HCT116 (cell line): ENCODE measurements around the gene ESF1. TPM values are rescaled to one million over a fixed set of nuclear protein-coding genes. Genes with fewer than 3 reads are reported as not detected.

ENCODE experiments used
- ATAC-seq: fragments of 200-7000 bp; cut with Tn5 transposase; 2 replicates; pipeline ENCODE4 v1.9.1; 2020; ENCODE audit warnings: mild to moderate bottlenecking, moderate library complexity
- BruUV-seq: library from RNA; stranded (reverse); fragments of 400-500 nt; replicated peaks from 2 replicates; lab custom pipeline; 2021; lab: Mats Ljungman, UMichigan
- CTCF ChIA-PET: fragments of 300-600 bp; sonication (Branson Sonifier 250); formaldehyde crosslinking; loops from one replicate; lab custom pipeline; 2021; ENCODE audit warnings: antibody characterized with exemption; lab: Charles Lee
- POLR2A ChIA-PET: fragments of 300-600, 350-600 bp; sonication (Branson Sonifier 250); formaldehyde crosslinking; loops from one replicate; lab custom pipeline; 2021; ENCODE audit warnings: antibody characterized with exemption; lab: Charles Lee
- RAD21 ChIA-PET, 2 experiments: fragments of 300-600 bp; sonication (Branson Sonifier 250); formaldehyde crosslinking; loops; one replicate each; lab custom pipeline; 2023; ENCODE audit warnings: low total read pairs in 2 of 2; ENCODE audit not compliant: uncharacterized antibody in 2 of 2, unreplicated experiment in 2 of 2, low non-redundant PET in 1 of 2; lab: Charles Lee
- DNase-seq: peaks from one replicate; pipeline ENCODE4 v3.0.0-alpha.2; 2010; ENCODE audit warnings: low read depth, low spot score
- H2AFZ ChIP-seq: fragments of 200-600 bp; shearing (Covaris generic), sonication (generic); 2 replicates; pipeline ENCODE4 v1.6.1; 2017; ENCODE audit warnings: low read depth, mixed run types, mixed read lengths, antibody characterized with exemption, low read length; ENCODE audit not compliant: poor library complexity, severe bottlenecking
- H3K27ac ChIP-seq: 2 replicates; pipeline ENCODE4 v1.5.1; 2012; ENCODE audit warnings: low read depth, low read length
- H3K27me3 ChIP-seq: fragments of 200-600 bp; sonication (generic); 2 replicates; pipeline ENCODE4 v1.6.1; 2016; ENCODE audit warnings: mixed run types, low read length, mixed read lengths; ENCODE audit not compliant: insufficient read depth
- H3K36me3 ChIP-seq, 2 experiments: fragments of 200-500 bp in 1 of 2; fragments of 200-600 bp in 1 of 2; sonication (Bioruptor generic) in 1 of 2; sonication (generic) in 1 of 2; 2 replicates each; pipeline versions ENCODE4 v1.5.1 to v1.6.1; 2014 to 2016; ENCODE audit warnings: low read length in 2 of 2, inconsistent platforms in 1 of 2, mixed read lengths in 1 of 2, mixed run types in 1 of 2; ENCODE audit not compliant: insufficient read depth in 2 of 2, control insufficient read depth in 1 of 2
- H3K4me1 ChIP-seq, 2 experiments: fragments of 200-600 bp in 1 of 2; sonication (generic) in 1 of 2; 2 replicates each; pipeline versions ENCODE4 v1.5.1 to v1.6.1; 2012 to 2017; ENCODE audit warnings: low read length in 2 of 2, inconsistent platforms in 1 of 2, mild to moderate bottlenecking in 1 of 2, mixed read lengths in 1 of 2, mixed run types in 1 of 2, moderate library complexity in 1 of 2; ENCODE audit not compliant: insufficient read depth in 2 of 2, control insufficient read depth in 1 of 2
- H3K4me2 ChIP-seq: fragments of 200-600 bp; sonication (generic); 2 replicates; pipeline ENCODE4 v1.6.1; 2017; ENCODE audit warnings: mixed run types, low read length, mixed read lengths
- H3K4me3 ChIP-seq, 2 experiments: fragments of 200-600 bp in 1 of 2; sonication (generic) in 1 of 2; replicated peaks in 1 of 2; 2 replicates each; pipeline ENCODE4 v1.5.1; 2011 to 2016; ENCODE audit warnings: low read length in 2 of 2, control low read depth in 1 of 2, low read depth in 1 of 2, mild to moderate bottlenecking in 1 of 2, mixed read lengths in 1 of 2, mixed run types in 1 of 2
- H3K79me2 ChIP-seq: fragments of 200-600 bp; sonication (generic); 2 replicates; pipeline ENCODE4 v1.6.1; 2017; ENCODE audit warnings: mild to moderate bottlenecking, mixed run types, low read length, moderate library complexity, mixed read lengths; ENCODE audit not compliant: insufficient read depth
- H3K9ac ChIP-seq: fragments of 200-600 bp; sonication (generic); 2 replicates; pipeline ENCODE4 v1.6.1; 2016; ENCODE audit warnings: low read length, mixed read lengths
- H3K9me2 ChIP-seq: fragments of 200-600 bp; sonication (generic), shearing (Covaris generic); 2 replicates; pipeline ENCODE4 v1.6.1; 2017; ENCODE audit warnings: mixed run types, mild to moderate bottlenecking, moderate library complexity; ENCODE audit not compliant: insufficient read depth
- H3K9me3 ChIP-seq, 2 experiments: fragments of 200-500 bp in 1 of 2; fragments of 200-600 bp in 1 of 2; sonication (Bioruptor generic) in 1 of 2; sonication (generic) in 1 of 2; 2 replicates each; pipeline ENCODE4 v1.6.1; 2014 to 2017; ENCODE audit warnings: low read length in 2 of 2, mixed read lengths in 2 of 2, inconsistent platforms in 1 of 2, low read depth in 1 of 2, mild to moderate bottlenecking in 1 of 2, mixed run types in 1 of 2, moderate library complexity in 1 of 2; ENCODE audit not compliant: control insufficient read depth in 1 of 2, insufficient read depth in 1 of 2
- H4K20me1 ChIP-seq: fragments of 200-600 bp; sonication (generic), shearing (Covaris generic); 2 replicates; pipeline ENCODE4 v1.6.1; 2017; ENCODE audit warnings: mixed run types, mild to moderate bottlenecking, moderate library complexity; ENCODE audit not compliant: insufficient read depth
- ATF3 ChIP-seq: IDR thresholded peaks from 2 replicates; pipeline ENCODE4 v1.6.1; 2012
- CBX3 ChIP-seq: IDR thresholded peaks from 2 replicates; pipeline ENCODE4 v1.6.1; 2012; ENCODE audit warnings: low read depth
- CTCF ChIP-seq, 3 experiments: fragments of 200-600 bp in 1 of 3; sonication (generic) in 1 of 3; IDR thresholded peaks in 2 of 3; conservative IDR thresholded peaks in 1 of 3; 2 replicates each; pipeline ENCODE4 v1.5.1; 2012 to 2017; ENCODE audit warnings: low read depth in 2 of 3, low read length in 2 of 3, antibody characterized with exemption in 1 of 3, borderline replicate concordance in 1 of 3, control low read depth in 1 of 3, mild to moderate bottlenecking in 1 of 3, mixed read lengths in 1 of 3, mixed run types in 1 of 3, moderate library complexity in 1 of 3; ENCODE audit not compliant: insufficient read depth in 1 of 3
- EGR1 ChIP-seq: IDR thresholded peaks from 2 replicates; pipeline ENCODE4 v1.6.1; 2012; ENCODE audit warnings: low read depth
- ELF1 ChIP-seq: IDR thresholded peaks from 2 replicates; pipeline ENCODE4 v1.6.1; 2012; ENCODE audit warnings: low read depth, borderline replicate concordance
- EZH2 ChIP-seq: fragments of 200-600 bp; sonication (generic); IDR thresholded peaks from 2 replicates; pipeline ENCODE4 v1.6.1; 2017; ENCODE audit warnings: antibody characterized with exemption, mixed run types
- EZH2phosphoT487 ChIP-seq: fragments of 200-600 bp; IDR thresholded peaks from 2 replicates; pipeline ENCODE4 v1.6.1; 2018; ENCODE audit warnings: antibody characterized with exemption, borderline replicate concordance
- FOSL1 ChIP-seq: IDR thresholded peaks from 2 replicates; pipeline ENCODE4 v1.6.1; 2012; ENCODE audit warnings: low read depth
- JUND ChIP-seq: IDR thresholded peaks from 2 replicates; pipeline ENCODE4 v1.6.1; 2012
- POLR2A ChIP-seq: IDR thresholded peaks from 2 replicates; pipeline ENCODE4 v1.7.0; 2011; ENCODE audit warnings: borderline replicate concordance; ENCODE audit not compliant: insufficient read depth, insufficient read length; ENCODE audit errors: extremely low read depth
- RAD21 ChIP-seq: IDR thresholded peaks from 2 replicates; pipeline ENCODE4 v1.6.1; 2012; ENCODE audit warnings: low read depth, mild to moderate bottlenecking
- REST ChIP-seq: IDR thresholded peaks from 2 replicates; pipeline ENCODE4 v1.6.1; 2012; ENCODE audit warnings: low read depth
- SIN3A ChIP-seq: IDR thresholded peaks from 2 replicates; pipeline ENCODE4 v1.6.1; 2012; ENCODE audit warnings: low read depth
- SP1 ChIP-seq: IDR thresholded peaks from 2 replicates; pipeline ENCODE4 v1.6.1; 2012; ENCODE audit warnings: low read depth
- SRF ChIP-seq: IDR thresholded peaks from 2 replicates; pipeline ENCODE4 v1.6.1; 2012; ENCODE audit warnings: low read depth
- TCF7L2 ChIP-seq: IDR thresholded peaks from 2 replicates; pipeline ENCODE4 v1.7.0; 2011; ENCODE audit warnings: borderline replicate concordance, inconsistent platforms; ENCODE audit not compliant: insufficient read depth, insufficient read length; ENCODE audit errors: extremely low read depth
- YY1 ChIP-seq: IDR thresholded peaks from 2 replicates; pipeline ENCODE4 v1.6.1; 2011; ENCODE audit warnings: low read length, low read depth, moderate library complexity, mild to moderate bottlenecking; ENCODE audit not compliant: insufficient replicate concordance; ENCODE audit errors: extremely low read depth
- ZBTB33 ChIP-seq: IDR thresholded peaks from 2 replicates; pipeline ENCODE4 v1.6.1; 2011; ENCODE audit warnings: mild to moderate bottlenecking, low read length, moderate library complexity; ENCODE audit not compliant: insufficient replicate concordance; ENCODE audit errors: extremely low read depth
- ZFX ChIP-seq: fragments of 450-650 bp; IDR thresholded peaks from 2 replicates; pipeline ENCODE4 v1.6.1; 2017
- ZNF274 ChIP-seq: fragments of 200-500 bp; sonication (Bioruptor generic); IDR thresholded peaks from 2 replicates; pipeline ENCODE4 v1.6.1; 2014; ENCODE audit warnings: mild to moderate bottlenecking, low read depth, low read length, inconsistent platforms
- intact Hi-C: fragments of 100-400 bp; cut with micrococcal nuclease; formaldehyde crosslinking; loops from 2 replicates; pipeline ENCODE4 v1.10.0; 2022
- total RNA-seq: library from RNA; stranded (reverse); gene quantifications from one replicate; pipeline ENCODE4 v1.2.1, GENCODE V29; 2021; ENCODE audit not compliant: unreplicated experiment

ESF1 gene
- total RNA-seq, 1 experiment from 2014 or later, result 25.4 TPM

GRCh38 chr20:13690943-13691342, 93.8 kb downstream of the ESF1 start (continued):
- no peak for TF ChIP-seq ZBTB33
- TF ChIP-seq SP1, result no peak
- TF ChIP-seq SIN3A, result no peak

GRCh38 chr20:13687815-13688214, 96.9 kb downstream of the ESF1 start:
- intact Hi-C loops, result no loop called here
- ChIA-PET RAD21 (no interaction called here), CTCF (no interaction called here), POLR2A (no interaction called here)
- H3K4me2 ChIP-seq, result no peak overlapping the region
- BruUV-seq, result no TSS peak
- H3K27ac ChIP-seq, result no peak overlapping the region
- ATAC-seq (no peak), DNase-seq (no peak)
- no peak overlapping the region for H3K4me3 ChIP-seq
- no peaks in the 10 kb centered on the region for H3K36me3 ChIP-seq
- H3K9me3 ChIP-seq, result no peaks in the 10 kb centered on the region
- no peak overlapping the region for H3K9ac ChIP-seq
- no peak overlapping the region for H2AFZ ChIP-seq
- no peaks in the 10 kb centered on the region for H3K27me3 ChIP-seq
- H3K9me2 ChIP-seq, result no peaks in the 10 kb centered on the region
- H3K79me2 ChIP-seq, result no peaks in the 10 kb centered on the region
- no peaks in the 10 kb centered on the region for H4K20me1 ChIP-seq
- no peaks in the 10 kb centered on the region for H3K4me1 ChIP-seq
- no peak for TF ChIP-seq SRF
- no peak for TF ChIP-seq YY1
- TF ChIP-seq TCF7L2, result no peak
- no peak for TF ChIP-seq ATF3
- no peak for TF ChIP-seq EGR1
- TF ChIP-seq JUND, result no peak
- no peak for TF ChIP-seq ZNF274
- TF ChIP-seq FOSL1, result no peak
- no peak for TF ChIP-seq POLR2A
- TF ChIP-seq CTCF (IDR thresholded peaks at IDR 0.05 in 2 of 3, conservative IDR thresholded peaks at IDR 0.05 in 1 of 3; ENCODE audit: borderline replicate concordance in 1 of 3, insufficient read depth in 1 of 3, low read depth in 2 of 3, low read length in 2 of 3), result no peak
- TF ChIP-seq ELF1, result no peak
- TF ChIP-seq ZFX, result no peak
- TF ChIP-seq EZH2phosphoT487, result no peak
- no peak for TF ChIP-seq RAD21
- TF ChIP-seq SP1, result no peak
- TF ChIP-seq EZH2, result no peak
- no peak for TF ChIP-seq REST
- no peak for TF ChIP-seq CBX3
- TF ChIP-seq SIN3A, result no peak
